Neutrophil (primary cell): Measurements from ENCODE around the gene ARHGEF11.
A peak's percentile ranks its signal among the peaks of the same experiment; 100 is the strongest.

Source experiments
- H3K27ac ChIP-seq: fragments of 200-600 bp; sonication (generic); 2 replicates; pipeline ENCODE4 v1.5.1; 2016; ENCODE audit warnings: mild to moderate bottlenecking, moderate library complexity
- H3K27me3 ChIP-seq: fragments of 200-600 bp; sonication (generic); 2 replicates; pipeline ENCODE4 v1.6.0; 2016; ENCODE audit warnings: mild to moderate bottlenecking
- H3K36me3 ChIP-seq: fragments of 200-600 bp; sonication (generic); 2 replicates; pipeline ENCODE4 v1.5.1; 2017
- H3K4me1 ChIP-seq, 2 experiments: fragments of 200-600 bp in 1 of 2; sonication (generic) in 1 of 2; 1 replicate in 1 of 2; 2 replicates in 1 of 2; pipeline versions ENCODE4 v1.5.1 to v1.6.1; 2013 to 2016; ENCODE audit warnings: low read depth in 1 of 2, low read length in 1 of 2, mild to moderate bottlenecking in 1 of 2, moderate library complexity in 1 of 2; ENCODE audit not compliant: control insufficient read depth in 1 of 2, insufficient read depth in 1 of 2
- H3K4me3 ChIP-seq, 2 experiments: fragments of 200-600 bp in 1 of 2; sonication (generic) in 1 of 2; 1 replicate in 1 of 2; 2 replicates in 1 of 2; pipeline ENCODE4 v1.5.1; 2013 to 2016; ENCODE audit warnings: low read depth in 1 of 2, low read length in 1 of 2, mild to moderate bottlenecking in 1 of 2, moderate library complexity in 1 of 2
- H3K9me3 ChIP-seq: fragments of 200-600 bp; sonication (generic); 2 replicates; pipeline ENCODE4 v1.5.1; 2016
- CTCF ChIP-seq: fragments of 200-600 bp; sonication (generic); IDR thresholded peaks from 2 replicates; pipeline ENCODE4 v1.5.1; 2016; ENCODE audit warnings: antibody characterized with exemption

ARHGEF11 gene

DNA sequence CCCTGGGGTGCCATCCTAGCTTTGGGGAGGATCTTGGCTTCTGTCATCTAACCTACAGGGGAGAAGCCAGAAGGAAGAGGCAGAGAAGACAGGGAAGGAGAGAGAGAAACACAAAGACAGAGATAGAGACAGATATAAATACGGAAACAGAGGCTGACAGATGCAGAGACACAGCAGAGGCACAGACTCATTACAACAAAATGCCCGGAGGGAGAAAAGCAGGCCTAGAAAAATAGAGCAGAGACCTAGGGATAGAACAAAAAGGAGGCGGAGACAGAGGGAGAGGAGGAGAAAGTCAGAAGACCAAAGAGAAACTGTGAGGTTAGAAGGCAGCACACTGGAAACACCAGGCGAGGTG, 150.1 kb downstream of the ARHGEF11 start:
- Histone ChIP-seq H3K9me3 (no peaks in the 10 kb centered on the region), H3K4me1 (peaks cover 20 to 23% of the 10 kb centered on the region in 2 experiments), H3K4me3 (no peak overlapping the region), H3K36me3 (no peaks in the 10 kb centered on the region), H3K27me3 (peaks cover 88% of the 10 kb centered on the region), H3K27ac (no peak overlapping the region)
- no peak for TF ChIP-seq CTCF

DNA sequence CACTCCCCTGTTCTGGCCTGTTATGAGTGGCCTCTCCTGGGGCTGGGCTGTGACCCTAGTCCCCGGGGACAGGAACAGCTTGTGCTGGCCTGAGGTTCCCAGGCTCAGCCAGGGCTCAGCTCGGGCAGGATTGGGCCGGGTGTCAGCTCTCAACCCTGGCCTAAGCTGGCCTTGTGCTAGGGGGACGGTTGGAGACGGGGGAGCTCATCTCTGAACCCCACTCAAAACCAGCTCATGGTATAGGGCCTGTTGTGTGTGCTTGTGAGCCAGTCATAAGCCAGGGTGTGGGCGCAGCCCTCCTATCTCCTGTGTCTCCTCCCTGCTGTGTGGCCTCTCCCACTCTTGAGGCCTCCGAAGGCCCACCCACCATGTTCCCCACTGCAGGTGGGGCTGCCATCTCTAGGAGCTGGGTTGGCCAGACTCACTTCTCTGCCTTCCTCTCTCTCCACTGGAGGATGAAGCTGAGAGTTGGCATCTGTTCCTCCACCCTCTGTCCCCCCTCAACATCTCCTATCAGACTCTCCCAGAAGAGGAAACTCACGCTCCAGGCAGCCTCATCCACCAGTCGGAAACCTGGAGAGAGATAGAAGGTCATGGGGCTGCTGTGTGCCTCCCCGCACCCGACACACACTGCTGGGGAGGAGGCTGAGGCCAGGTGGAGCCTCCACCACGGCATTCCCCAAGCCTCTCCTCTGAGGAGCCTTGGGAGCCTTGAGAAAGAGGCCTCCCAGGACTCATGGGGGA, 150.7 kb downstream of the ARHGEF11 start:
- H3K9me3 ChIP-seq = no peaks in the 10 kb centered on the region
- no peak overlapping the region for H3K27ac ChIP-seq
- no peaks in the 10 kb centered on the region for H3K36me3 ChIP-seq
- H3K4me3 ChIP-seq = no peak overlapping the region
- TF ChIP-seq CTCF = no peak
- H3K27me3 ChIP-seq = peaks cover 93% of the 10 kb centered on the region
- peaks cover 20 to 23% of the 10 kb centered on the region in 2 experiments for H3K4me1 ChIP-seq

- no peak for TF ChIP-seq CTCF
- H3K27ac ChIP-seq = no peak overlapping the region
- H3K27me3 ChIP-seq = peaks cover 89% of the 10 kb centered on the region
- H3K4me1 ChIP-seq = peaks cover 20 to 23% of the 10 kb centered on the region in 2 experiments
- no peak overlapping the region for H3K4me3 ChIP-seq
- no peaks in the 10 kb centered on the region for H3K9me3 ChIP-seq
- no peaks in the 10 kb centered on the region for H3K36me3 ChIP-seq
Observed at GRCh38 chr1:156894001-156894400, 151.5 kb downstream of the ARHGEF11 start.

DNA sequence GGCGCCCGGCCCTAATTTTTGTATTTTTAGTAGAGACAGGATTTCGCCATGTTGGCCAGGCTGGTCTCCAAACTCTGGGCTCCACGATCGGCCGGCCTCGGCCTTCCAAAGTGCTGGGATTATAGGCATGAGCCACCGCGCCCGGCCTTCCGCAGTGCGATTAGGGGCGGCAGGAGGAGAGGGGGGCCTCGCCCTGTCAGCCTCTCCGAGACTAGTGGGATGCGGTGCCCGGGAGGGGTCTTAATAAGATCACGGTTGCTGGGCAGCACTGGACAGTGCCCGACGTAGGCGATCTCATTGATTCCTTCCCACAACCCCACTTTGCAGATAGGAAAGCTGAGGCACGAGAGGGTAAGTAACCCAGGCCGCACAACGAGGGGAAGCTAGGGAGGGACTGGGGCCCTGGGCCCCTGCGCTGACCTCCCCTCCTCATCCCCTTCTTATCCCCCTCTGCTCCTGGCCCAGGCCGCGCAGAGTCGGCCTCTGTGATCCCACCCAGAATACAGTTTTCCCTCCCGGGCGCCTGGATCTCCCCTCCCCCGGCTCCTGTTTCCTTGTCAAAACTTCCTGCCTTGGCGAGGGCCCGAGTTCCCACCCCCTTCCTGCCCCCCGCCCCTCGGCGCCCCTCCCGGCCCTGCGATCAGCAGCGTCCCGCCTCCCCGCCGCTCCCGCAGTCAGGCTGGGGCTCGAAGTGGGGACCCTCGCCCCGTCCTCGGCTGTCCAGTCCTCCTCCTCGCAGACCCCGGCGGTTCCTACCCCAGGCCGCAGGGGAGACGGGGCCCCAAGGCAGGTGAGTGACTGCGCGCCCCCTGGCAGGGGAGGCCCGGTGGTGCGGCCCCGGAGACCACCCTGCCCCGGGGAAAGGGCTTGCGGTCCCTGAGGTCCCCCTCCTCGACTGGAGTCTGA, 152.2 kb downstream of the ARHGEF11 start, which contains the start of gene PEAR1:
TSS of gene PEAR1 (plus strand) at position 671 of the 906 bp plus-strand sequence. CDS start 10,209 bp downstream, outside the sequence.
- no peak within 1 kb of the TSS for H3K27ac ChIP-seq
- no peak for TF ChIP-seq CTCF

DNA sequence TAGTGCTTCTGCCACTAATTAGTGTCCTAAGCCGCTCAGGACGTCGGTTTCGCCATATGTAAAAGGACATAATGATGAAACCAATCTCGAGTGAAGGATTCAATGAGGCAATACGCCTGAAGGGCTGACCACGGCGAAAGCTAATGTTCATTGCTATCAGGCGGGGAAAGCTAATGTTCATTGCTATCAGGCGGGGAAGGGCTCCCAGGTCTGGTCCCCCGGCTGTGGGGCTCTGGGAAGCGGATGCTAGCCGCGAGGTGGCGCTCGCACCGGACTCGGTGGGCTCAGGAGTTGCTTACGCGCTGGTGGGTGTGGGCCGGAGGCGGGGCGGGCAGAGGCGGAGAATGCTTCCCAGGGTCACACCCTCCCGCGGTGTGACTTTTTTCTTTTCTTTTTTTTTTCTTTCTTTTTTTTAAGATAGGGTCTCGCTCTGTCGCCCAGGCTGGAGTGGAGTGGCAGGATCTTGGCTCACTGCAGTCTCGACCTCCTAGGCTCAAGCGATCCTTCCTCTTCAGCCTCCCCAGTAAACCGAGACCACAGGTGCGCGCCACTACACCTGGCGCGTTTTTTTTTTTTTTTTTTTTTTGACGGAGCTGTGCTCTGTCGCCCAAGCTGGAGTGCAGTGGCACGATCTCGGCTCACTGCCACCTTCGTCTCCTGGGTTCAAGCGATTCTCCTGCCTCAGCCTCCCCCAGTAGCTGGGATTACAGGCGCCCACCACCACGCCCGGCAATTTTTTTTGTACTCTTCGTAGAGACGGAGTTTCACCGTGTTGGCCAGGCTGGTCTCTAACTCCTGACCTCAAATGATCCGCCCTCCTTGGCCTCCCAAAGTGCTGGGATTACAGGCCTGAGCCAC, 153.1 kb downstream of the ARHGEF11 start:
- Histone ChIP-seq H3K9me3 (no peaks in the 10 kb centered on the region), H3K4me3 (peak overlapping the region; percentile 40), H3K36me3 (no peaks in the 10 kb centered on the region), H3K27me3 (peaks cover 93% of the 10 kb centered on the region), H3K27ac (no peak overlapping the region), H3K4me1 (peaks cover 14 to 20% of the 10 kb centered on the region in 2 experiments)
- peak; percentile 11 for TF ChIP-seq CTCF

More for the DNA sequence above, 152.2 kb downstream of the ARHGEF11 start, which contains the start of gene PEAR1:
- Histone ChIP-seq H3K4me1 (peaks cover 18 to 21% of the 10 kb centered on the region in 2 experiments), H3K9me3 (no peaks in the 10 kb centered on the region), H3K27me3 (peaks cover 93% of the 10 kb centered on the region), H3K36me3 (no peaks in the 10 kb centered on the region), H3K4me3 (peak within 1 kb of the TSS in 1 of 2 experiments; percentile 40)
